Activated CD4-positive, alpha-beta T cell treated with anti-CD3 and anti-CD28 coated beads for 48 hours (primary cell): ENCODE measurements around the gene REM1.
"Not testable (repeated sequence)": the region's sequence is repeated elsewhere in the genome, so short reads cannot be mapped to it uniquely, and the experiment has no call there.

ENCODE experiments used
- DNase-seq: peaks from one replicate; pipeline ENCODE4 v3.0.0-alpha.2; 2020

REM1 gene, protein sequence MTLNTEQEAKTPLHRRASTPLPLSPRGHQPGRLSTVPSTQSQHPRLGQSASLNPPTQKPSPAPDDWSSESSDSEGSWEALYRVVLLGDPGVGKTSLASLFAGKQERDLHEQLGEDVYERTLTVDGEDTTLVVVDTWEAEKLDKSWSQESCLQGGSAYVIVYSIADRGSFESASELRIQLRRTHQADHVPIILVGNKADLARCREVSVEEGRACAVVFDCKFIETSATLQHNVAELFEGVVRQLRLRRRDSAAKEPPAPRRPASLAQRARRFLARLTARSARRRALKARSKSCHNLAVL

DNA sequence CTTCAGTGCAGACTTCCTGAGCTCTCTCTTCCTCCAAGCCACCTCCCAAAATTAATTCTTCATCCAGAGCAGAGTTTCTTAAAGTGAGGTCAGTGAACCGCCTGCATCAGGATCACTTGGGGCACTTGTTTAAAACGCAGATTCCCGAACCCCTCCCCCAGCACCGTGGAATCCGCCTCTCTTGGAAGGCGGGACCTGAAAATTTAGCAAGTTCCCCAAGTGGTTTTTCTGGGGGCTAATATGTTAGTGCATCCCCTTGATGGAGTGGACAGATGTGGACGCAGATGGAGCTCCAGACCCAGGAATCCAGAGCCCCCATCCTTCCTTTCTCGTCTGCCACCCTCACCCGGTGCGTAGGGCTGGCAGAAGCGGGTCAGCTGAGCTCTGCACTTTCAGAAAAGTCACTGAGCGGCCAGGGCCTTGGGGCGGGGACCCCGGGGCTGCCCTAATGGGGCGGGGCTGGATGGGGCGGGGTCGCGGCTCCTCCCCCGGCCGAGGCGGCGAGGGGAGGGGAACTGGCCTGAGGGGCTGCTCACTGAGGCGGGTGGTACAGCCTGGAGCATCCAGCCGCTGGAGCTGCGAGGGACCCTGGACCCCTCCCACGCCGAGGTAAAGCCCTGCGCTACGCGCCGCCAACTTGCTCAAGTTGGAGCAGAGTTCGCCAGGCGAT lies at the start of gene REM1, which contains the start of gene DEFB124:
TSS of gene REM1 (plus strand) at position 531 of the 670 bp plus-strand sequence. CDS start 1,158 bp downstream, outside the sequence.
TSS of gene DEFB124 (minus strand) at position 370 of the 670 bp plus-strand sequence. CDS start 2,114 bp downstream, outside the sequence.
- DNase-seq, result no peak

- DNase-seq, result no peak
Measured at GRCh38 chr20:31425797-31426196, 49.3 kb upstream of the REM1 start.

- not testable (repeated sequence) for DNase-seq
Measured at GRCh38 chr20:31426891-31427551, 48.1 kb upstream of the REM1 start.

- not testable (repeated sequence) for DNase-seq
Measured at GRCh38 chr20:31427576-31427975, 47.5 kb upstream of the REM1 start.

GRCh38 chr20:31430568-31431115 lies 44.4 kb upstream of the REM1 start:
- no peak for DNase-seq

GRCh38 chr20:31440012-31440659 lies 35.0 kb upstream of the REM1 start, which contains the start of gene DEFB123:
DEFB123 (plus strand) TSS chr20:31440632; CDS start chr20:31440699, 67 bp downstream.
- peak; percentile 54 for DNase-seq

DNA sequence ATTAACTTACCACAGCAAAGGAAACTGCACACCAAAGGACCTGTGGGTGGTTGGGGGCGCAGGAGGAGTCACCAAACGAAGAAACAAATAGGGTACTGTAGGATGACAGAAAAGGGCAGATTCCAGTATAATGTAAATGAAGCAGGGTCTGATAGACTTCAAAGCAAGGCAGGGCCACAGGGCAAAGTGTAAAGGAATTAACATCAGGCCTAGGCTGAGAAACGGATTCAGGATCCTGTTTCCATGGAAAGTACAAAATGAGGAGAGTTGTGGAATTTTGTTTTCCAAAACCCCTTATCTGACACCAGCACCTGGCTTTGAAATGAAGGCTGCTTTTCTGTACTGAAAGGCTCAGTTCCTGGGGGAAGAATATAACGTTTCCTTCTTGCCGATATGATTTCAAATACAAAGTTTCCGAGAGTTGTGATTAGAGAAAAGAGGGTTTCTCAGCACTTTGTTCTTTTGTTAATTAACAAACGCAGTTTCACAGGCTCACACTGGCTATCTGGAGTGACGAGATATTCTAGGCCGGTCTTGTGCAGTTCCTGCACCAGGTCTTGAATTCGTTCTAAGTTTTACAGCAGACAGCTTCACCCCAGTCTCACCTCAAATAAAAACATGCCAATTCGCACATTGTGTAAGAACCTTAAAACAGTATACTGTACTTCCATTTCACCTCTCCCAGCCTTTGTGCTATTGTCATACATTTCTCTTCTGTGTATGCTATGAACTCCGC lies 28.8 kb upstream of the REM1 start:
- no peak for DNase-seq

DNA sequence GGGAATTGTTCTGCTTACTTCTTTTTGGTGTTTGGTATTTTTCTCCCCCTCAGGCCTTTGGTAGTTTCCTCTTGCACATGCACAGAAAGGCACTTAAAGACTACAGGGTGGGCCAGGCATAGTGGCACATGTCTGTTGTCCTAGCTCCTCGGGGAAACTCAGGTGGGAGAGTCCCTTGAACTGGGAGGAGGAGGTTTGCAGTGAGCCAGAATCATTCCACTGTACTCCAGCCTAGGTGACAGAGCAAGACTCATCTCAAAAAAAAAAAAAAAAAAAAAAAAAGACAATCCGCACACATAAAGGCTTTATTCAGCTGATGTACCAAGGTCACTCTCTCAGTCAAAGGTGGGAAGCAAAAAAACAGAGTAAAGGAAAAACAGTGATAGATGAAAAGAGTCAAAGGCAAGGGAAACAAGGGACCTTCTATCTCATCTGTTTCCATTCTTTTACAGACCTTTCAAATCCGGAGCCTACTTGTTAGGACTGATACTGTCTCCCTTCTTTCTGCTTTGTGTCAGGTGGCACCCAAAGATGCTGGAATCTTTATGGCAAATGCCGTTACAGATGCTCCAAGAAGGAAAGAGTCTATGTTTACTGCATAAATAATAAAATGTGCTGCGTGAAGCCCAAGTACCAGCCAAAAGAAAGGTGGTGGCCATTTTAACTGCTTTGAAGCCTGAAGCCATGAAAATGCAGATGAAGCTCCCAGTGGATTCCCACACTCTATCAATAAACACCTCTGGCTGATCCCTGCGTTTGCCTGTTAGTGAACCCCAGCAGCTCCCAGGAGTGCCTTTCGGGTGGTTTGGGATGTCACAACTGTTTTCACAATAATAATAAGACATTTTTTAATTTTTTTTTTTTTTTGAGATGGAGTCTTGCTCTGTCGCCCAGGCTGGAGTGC lies 25.3 kb upstream of the REM1 start:
- DNase-seq, result no peak

GRCh38 chr20:31452575-31452974 lies 22.5 kb upstream of the REM1 start:
- DNase-seq, result no peak

DNA sequence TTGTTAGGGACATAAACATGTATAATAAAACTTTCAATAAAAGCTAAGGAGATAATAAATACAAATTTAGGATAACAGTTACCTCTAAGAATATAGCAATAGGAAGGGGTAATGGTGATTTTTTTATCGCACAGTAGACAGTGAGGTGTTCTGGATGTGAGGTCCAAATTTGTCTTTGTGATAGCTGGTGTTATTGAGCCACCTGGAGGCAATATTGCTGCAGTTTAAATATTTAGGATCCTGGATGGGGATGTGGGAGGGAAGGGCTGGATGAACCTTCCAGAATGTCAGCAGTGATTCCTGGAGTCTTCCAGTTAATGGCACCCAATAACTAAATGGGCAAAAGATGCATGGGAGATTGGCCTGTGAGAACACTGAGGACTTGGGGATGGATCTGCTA lies 20.7 kb upstream of the REM1 start:
- DNase-seq, result no peak

DNA sequence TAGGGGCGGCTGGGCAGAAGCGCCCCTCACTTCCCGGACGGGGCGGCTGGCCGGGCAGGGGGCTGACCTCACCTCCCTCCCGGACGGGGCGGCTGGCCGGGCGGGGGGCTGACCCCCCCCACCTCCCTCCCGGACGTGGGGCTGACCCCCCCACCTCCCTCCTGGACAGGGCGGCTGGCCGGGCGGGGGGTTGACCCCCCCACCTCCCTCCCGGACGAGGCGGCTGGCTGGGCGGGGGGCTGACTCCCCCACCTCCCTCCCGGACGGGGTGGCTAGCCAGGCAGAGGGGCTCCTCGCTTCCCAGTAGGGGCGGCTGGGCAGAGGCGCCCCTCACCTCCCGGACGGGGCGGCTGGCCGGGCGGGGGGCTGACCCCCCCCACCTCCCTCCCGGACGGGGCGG lies 4.1 kb upstream of the REM1 start:
- not testable (repeated sequence) for DNase-seq

DNA sequence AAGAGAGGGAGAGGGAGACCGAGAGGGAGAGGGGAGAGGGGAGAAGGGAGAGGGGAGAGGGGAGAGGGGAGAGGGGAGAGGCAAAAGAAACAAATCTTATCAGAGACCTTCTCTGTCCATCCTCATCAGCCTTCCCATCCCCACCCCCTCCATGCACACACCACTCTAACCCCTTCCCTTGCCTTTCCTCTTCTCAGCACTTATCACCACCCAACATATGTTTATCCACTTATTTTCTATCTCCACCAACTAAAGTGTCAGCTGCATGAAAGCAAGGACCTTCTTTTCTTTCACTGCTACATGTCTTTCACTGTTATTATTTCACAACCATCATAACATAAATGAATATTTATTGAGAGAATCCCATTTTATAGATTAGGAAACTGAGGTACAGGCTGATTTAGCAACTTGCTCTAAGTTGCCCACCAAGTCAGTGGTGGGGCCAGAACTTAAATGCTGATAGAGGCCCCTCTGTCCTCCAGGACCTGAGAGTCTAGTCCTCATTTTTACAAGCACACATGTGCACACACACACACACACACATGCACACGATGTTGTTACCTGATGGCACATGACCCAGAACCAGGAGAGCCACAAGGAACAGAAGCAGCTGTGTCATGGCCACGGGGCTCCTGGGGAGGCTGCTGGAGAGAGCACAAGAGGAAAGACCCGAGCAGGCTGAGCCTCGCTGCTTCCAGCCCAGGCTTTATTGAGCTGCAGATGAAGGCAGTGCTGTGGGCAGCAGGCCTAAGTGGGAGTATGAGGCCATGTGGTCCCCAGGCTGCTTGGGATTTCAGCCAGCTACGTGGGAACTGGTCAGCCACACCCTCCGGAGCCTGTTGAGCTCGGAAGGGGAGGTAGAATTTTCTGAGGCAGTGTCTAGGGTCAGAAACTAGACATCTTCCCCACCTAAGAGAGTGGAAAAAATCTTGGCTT lies 2.4 kb upstream of the REM1 start:
- no peak for DNase-seq

GRCh38 chr20:31473331-31474096 lies 1.6 kb upstream of the REM1 start:
- no peak for DNase-seq

DNA sequence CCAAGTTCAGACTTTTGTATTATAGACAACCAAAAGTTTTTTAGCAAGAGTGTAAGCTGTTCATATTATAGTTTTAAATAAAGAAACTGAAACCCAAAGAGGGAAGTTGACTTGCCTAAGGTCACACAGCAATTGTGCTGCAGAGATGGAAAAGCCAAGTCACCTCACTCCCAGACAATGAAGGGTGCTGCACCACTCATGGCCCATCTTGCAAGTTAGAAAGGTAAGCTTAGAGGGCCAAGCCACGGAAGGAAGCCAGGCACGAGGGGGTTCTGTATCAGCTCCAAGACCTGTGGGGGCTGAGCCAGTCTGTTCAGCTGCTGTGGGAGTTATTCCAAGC lies 1.0 kb upstream of the REM1 start:
- peak; percentile 18 for DNase-seq

GRCh38 chr20:31475472-31476293 lies 595 bp downstream of the REM1 start:
- no peak for DNase-seq

- DNase-seq, result no peak
Measured at GRCh38 chr20:31476294-31476585, 1.2 kb downstream of the REM1 start.

DNA sequence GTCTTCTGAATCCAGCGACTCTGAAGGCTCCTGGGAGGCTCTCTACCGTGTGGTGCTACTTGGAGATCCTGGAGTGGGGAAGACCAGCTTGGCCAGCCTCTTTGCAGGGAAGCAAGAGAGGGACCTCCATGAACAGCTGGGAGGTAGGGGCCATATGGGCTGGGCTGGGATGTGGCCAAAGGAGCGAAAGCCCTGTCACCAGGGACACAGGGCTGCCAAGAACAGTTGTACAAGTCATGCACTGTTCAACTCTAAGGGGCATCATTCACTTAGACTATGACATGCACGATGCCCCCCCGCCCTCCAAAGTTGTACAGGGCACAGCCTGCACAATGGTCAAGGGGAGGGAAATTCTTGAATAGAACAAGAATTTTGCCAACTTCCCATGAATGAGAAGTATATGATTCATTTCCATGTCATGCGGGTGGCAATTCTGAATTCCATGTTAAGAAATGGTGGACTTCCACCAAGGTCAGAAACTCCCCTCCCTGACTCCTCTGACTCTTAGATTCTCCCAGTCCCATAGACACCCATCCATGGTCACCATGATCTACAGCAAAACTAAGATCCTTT lies 1.6 kb downstream of the REM1 start:
- no peak for DNase-seq

DNA sequence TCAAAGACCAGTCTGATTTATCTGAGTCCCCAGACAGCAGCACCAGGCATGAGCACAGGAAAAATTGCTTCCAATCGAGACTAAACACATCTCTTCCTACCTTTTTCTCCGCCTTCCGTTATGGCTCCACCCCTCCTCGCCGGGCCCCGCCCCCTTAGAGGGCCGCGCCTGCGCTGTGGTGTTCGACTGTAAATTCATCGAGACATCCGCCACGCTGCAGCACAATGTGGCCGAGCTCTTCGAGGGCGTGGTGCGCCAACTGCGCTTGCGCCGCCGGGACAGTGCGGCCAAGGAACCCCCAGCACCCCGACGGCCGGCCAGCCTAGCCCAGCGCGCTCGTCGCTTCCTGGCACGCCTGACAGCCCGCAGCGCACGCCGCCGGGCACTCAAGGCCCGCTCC lies 8.9 kb downstream of the REM1 start:
- peak; percentile 51 for DNase-seq
